ENCODE data around the gene SDE2.
A peak's percentile ranks its signal among the peaks of the same experiment; 100 is the strongest.

DNA sequence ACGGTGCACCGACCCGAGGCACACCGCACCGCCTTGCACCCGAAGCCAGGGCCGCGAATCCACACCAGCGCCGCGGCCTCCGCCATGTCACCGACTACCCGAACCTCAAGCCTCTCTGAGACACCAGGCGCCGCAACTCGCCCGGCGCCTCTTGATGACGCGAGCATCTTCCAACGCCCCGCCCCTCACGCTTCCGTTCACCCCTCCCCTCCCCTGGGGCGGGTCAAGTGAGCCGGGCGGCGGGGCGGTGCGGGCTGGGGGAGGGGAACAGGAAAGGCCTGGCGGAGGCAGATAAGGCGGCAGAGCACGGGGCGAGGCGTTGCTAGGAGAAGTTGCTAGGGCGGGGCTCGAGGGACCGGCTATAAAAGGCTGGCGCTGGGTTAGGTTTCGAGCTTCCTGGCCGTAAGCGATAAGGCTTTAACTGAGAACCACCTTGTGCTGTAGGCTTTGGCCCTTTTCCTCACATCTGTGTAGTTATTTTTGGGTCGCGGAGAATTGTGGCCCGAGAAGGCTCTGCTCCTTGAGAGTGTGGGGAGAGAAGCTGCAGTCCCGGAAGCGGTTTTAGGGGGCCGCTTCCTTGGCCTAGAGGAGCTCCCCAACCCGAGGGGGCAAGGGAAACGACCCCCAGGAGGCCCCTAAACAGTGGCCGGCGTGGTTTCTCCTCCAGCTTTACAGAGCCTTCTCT lies at the start of gene SDE2:
- TF ChIP-seq, protein P1, sequence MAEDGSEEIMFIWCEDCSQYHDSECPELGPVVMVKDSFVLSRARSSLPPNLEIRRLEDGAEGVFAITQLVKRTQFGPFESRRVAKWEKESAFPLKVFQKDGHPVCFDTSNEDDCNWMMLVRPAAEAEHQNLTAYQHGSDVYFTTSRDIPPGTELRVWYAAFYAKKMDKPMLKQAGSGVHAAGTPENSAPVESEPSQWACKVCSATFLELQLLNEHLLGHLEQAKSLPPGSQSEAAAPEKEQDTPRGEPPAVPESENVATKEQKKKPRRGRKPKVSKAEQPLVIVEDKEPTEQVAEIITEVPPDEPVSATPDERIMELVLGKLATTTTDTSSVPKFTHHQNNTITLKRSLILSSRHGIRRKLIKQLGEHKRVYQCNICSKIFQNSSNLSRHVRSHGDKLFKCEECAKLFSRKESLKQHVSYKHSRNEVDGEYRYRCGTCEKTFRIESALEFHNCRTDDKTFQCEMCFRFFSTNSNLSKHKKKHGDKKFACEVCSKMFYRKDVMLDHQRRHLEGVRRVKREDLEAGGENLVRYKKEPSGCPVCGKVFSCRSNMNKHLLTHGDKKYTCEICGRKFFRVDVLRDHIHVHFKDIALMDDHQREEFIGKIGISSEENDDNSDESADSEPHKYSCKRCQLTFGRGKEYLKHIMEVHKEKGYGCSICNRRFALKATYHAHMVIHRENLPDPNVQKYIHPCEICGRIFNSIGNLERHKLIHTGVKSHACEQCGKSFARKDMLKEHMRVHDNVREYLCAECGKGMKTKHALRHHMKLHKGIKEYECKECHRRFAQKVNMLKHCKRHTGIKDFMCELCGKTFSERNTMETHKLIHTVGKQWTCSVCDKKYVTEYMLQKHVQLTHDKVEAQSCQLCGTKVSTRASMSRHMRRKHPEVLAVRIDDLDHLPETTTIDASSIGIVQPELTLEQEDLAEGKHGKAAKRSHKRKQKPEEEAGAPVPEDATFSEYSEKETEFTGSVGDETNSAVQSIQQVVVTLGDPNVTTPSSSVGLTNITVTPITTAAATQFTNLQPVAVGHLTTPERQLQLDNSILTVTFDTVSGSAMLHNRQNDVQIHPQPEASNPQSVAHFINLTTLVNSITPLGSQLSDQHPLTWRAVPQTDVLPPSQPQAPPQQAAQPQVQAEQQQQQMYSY (CRISPR knock-in tag; IDR thresholded peaks at IDR 0.05) = no peak
- no peak for TF ChIP-seq HDAC2 (IDR thresholded peaks at IDR 0.05)
- peak; percentile 100 for TF ChIP-seq POLR2A (IDR thresholded peaks at IDR 0.05; ENCODE audit: low read depth, low read length)
- TF ChIP-seq POLR2AphosphoS5 (IDR thresholded peaks at IDR 0.05; ENCODE audit: low read length) = peak; percentile 100
